GM18520 (cell line): ENCODE measurements around the gene SCAPER.
"Not testable (repeated sequence)": the region's sequence is repeated elsewhere in the genome, so short reads cannot be mapped to it uniquely, and the experiment has no call there.

Source experiments
- ATAC-seq: cut with Tn5 transposase; IDR thresholded peaks from one replicate; pipeline ENCODE4 v1.9.1; 2021; ENCODE audit not compliant: unreplicated experiment

The SCAPER gene

DNA sequence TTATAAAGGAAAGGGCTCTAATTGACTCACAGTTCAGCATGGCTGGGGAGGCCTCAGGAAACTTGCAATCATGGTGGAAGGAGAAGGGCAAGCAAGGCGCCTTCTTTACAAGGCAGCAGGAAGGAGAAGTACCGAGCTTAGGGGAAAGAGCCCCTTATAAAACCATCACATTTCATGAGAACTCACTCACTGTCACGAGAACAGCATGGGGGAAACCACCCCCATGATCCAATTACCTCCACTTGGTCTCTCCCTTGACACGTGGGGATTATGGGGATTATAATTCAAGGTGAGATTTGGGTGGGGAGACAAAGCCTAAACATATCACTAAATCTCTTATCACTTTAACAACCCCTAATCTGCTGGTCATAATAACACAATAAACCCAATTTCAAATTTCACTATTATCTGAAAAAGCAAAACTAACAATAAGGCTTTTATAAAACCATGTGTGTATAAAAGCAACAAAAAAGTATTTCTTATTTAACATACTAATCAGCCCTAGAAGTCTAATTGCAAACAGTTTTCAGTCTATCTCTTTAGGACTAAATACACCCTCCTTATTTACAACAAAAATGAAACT lies 43.2 kb downstream of the SCAPER start:
- ATAC-seq = no peak

DNA sequence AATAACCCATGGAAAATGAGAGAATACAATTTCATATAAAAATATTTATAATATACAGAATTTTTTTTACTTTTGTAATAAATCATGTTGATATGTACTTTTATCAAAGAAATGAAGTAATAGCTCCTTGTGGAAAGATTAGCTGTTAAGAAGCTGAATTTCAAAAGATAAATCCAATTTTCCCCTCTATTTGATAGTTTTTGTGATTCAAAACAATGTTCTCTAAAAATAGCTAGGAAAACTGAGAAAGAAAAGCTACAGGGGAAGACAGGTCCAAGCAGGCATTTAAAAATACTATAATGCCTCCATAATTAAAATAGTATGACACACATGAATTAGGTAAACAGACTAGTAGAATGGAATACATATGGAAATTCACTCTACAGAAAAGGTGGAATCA lies 44.9 kb downstream of the SCAPER start:
- no peak for ATAC-seq

DNA sequence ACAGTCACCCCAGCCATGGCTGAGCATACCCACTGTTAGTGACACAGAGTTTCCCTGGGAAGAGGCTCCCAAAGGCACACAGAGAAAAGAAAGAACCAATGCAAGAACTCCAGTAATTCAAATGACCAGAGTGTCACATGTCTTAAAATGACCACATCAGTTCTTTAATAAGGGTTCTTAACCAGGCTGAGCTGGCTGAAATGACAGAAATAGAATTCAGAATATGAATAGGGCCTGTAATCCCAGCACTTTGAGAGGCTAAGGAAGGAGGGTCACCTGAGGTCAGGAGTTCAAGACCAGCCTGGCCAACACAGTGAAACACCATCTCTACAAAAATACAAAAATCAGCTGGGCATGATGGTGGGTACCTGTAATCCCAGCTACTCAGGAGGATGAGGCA lies 54.8 kb downstream of the SCAPER start:
- ATAC-seq = not testable (repeated sequence)

DNA sequence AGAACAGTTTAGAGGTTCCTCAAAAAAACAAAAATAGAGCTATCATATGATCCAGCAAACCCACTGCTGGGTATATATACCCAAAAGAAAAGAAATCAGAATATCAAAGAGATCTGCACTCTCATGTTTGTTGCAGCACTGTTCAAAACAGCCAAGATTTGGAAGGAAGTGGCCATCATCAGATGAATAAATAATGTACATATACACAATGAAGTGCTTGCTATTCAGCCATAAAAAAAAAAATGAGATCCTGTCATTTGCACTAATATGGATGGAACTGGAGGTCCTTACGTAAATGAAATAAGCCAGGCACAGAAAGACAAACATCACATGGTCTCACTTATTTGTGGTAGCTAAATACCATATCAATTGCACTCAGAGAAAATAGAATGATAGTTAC lies 58.4 kb downstream of the SCAPER start:
- no peak for ATAC-seq

DNA sequence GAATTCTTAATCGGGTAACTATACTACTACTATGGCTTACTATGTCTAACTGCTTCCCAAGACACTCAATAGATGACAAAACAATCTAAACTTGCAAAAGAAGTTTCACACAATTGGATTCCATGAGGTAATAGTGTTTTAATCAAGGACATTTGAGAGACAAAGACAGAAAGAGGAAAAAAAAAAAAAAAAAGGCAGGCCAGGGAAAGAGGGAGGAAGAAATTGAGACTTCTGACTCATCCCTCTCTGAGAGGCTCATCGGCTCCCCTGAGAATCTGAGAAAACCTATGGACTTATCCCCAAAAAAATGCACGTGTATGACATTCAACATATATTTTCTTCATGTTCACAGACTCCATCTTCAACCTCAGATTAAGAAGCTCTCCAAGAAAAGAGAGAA lies 61.0 kb downstream of the SCAPER start:
- no peak for ATAC-seq

DNA sequence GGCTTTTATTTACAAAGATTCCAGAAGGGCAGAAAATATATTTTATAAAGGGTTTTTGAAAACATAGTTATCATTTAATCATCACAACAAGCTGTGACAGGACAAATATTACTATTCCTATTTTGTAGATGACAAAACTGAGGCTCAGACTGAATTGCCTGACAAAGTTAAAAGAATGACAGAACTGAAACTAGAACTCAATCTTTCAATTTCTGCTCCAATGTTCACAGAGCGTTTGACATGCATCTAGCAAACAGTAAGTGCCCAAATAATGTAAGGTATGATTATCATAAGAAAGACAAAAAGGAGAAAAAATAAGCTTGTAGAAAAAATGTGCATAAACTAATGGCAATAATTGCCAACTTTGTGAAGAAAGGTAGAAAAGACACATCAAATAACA lies 61.9 kb downstream of the SCAPER start:
- no peak for ATAC-seq

DNA sequence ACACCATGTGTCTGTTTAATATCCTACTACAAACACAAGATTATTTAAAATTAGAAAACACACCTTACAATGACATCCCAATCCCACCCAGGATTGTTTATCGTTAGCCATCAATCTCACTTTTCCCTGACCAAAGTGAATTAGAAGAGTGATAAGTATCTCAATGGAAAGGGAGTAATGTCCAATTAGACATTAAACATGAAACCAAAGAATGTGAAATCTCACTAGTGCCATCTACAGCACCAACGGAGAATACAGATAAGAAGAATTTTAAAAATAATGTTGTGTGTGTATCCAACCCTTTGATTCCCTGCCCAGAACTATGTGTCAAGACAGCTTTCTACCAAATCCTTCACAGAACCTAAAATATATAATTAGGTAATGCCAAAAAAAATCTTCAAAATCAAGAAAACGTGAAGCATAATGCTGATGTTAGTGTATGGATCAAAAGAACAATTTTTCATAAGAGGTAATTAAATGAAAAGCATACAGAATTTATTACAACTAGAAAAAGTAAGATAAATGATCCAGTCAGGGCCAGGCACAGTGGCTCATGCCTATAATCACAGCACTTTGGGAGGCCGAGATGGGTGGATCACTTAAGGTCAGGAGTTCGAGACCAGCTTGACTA lies 64.2 kb downstream of the SCAPER start:
- ATAC-seq = no peak

DNA sequence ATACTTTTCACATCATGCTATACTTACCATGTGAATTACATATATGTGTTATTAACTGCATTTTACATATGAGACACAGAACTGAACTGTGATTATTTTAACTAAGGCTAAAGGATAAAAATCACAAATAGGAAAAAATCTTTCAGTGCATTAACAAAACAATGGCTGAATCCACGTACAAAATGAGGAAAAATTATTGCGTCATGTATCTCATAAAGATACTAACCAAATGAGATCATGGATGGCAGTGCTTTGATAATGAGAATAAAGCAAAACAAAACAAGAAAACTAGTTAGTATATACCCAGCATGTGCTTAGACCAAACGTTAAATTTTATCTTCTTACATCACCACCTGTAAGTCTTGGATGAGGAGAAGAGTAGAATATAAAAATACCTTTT lies 66.0 kb downstream of the SCAPER start:
- ATAC-seq = no peak

GRCh38 chr15:76837474-76837873 lies 67.7 kb downstream of the SCAPER start:
- no peak for ATAC-seq

- no peak for ATAC-seq
Observed at GRCh38 chr15:76829939-76830338, 75.2 kb downstream of the SCAPER start.

GRCh38 chr15:76823890-76824289 lies 81.2 kb downstream of the SCAPER start:
- no peak for ATAC-seq

DNA sequence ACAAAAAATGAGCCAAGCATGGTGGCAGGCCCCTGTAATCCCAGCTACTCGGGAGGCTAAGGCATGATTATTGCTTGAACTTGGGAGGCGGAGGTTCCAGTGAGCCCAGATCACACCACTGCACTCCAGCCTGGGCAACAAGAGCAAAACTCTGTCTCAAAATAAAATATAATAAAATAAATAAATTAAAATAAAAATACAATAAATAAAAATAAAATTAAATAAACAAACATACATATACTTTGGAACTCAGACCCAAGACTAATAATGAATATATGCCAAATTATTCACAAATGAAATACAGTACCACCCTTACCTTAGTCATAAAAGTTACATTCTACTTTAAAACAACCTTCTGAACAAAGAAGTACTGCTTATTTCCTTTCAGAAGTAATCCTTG lies 81.8 kb downstream of the SCAPER start:
- no peak for ATAC-seq

GRCh38 chr15:76818926-76819325 lies 86.2 kb downstream of the SCAPER start:
- not testable (repeated sequence) for ATAC-seq

GRCh38 chr15:76815421-76815820 lies 89.7 kb downstream of the SCAPER start:
- no peak for ATAC-seq

DNA sequence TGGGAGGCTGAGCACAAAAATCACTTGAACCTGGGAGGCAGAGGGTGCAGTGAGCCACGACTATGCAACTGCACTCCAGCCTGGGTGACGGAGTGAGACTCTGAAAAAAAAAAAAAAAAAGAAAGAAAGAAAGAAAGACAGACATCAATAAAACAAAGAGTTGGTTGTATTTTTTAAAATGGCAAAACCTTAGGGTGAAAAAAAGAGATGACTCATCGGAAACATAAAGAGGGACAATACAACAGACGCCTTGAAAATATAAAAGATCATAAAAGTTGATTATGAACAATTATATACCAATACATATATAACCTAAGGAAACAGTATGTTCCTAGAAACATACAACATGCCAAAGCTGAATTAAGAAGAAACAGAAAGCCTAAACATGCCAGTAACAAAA lies 92.8 kb downstream of the SCAPER start:
- ATAC-seq = no peak

GRCh38 chr15:76809412-76810103 lies 95.6 kb downstream of the SCAPER start:
- no peak for ATAC-seq

GRCh38 chr15:76803049-76803571 lies 102.0 kb downstream of the SCAPER start:
- ATAC-seq = no peak

DNA sequence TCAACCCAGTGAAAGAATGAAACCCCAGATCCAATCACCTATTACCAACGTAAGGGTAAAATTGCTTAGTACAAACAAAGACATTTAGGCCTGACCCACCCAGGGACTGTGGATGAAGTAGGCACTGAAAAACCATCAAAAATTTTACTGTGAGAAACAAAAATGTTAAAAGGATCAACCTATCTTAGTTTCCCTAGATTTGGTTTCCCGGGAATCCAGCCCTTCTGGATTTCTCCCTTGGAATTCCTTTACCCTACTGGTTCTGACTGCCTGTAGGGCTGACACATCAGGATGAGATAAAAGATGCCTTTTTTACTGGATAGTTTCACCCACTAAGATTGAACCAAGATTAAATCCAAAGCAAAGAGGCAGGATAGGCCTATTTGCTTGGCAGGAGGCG lies 102.7 kb downstream of the SCAPER start:
- no peak for ATAC-seq

- no peak for ATAC-seq
Observed at GRCh38 chr15:76799760-76800159, 105.4 kb downstream of the SCAPER start.

DNA sequence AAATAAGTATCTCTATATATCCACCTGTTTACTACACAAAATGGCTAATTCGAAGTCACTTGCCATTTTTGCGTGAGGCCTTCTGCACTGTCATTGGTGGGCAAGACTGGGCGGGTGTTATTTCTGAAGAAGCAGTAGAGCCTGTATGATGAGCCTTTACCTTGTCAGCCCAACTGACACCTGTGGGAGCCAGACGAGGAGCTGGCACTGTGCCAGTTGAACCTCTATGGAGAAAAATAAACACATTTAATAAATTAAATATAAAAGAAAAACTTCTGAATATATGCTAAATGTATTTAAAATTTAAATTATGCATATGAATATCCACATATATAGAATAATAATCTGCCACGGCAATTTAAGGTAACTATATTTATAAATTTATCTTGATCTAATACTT lies 109.9 kb downstream of the SCAPER start:
- no peak for ATAC-seq

- ATAC-seq = no peak
Observed at GRCh38 chr15:76793162-76793561, 112.0 kb downstream of the SCAPER start.

GRCh38 chr15:76791511-76791910 lies 113.6 kb downstream of the SCAPER start:
- no peak for ATAC-seq
